PC-3 (cell line): ENCODE measurements around the gene TTLL7.

Source experiments
- EZH2 ChIP-seq: fragments of 300-600 bp; sonication (generic); IDR thresholded peaks from one replicate; pipeline ENCODE4 v1.6.1; 2017; ENCODE audit warnings: antibody characterized with exemption, mild to moderate bottlenecking, low read length; ENCODE audit not compliant: unreplicated experiment
- TF ChIP-seq, protein P1 (sequence below): fragments of 300-600 bp; sonication (generic); conservative IDR thresholded peaks from 2 replicates; pipeline ENCODE4 v1.5.1; 2017; ENCODE audit warnings: antibody characterized with exemption, low read depth, mild to moderate bottlenecking, low read length

DNA sequence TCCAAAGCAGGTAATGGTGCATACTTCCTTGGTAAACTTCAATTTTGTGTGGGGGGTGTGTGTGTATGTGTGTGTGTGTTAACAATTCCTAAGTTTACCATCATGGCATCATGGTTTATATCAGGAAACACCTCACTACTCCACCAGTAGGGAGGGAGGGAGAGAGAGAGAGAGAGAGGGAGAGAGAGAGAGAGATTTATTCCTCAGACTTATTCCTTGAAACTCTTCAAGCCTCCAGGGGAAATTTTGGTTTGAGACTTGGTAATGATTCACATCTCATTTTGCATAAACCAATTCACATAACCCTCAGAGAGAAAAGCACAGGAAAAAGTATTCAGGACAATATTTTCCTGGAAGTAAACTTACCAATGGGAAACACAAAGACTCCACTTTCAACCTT is 115.0 kb downstream of the TTLL7 start:
- TF ChIP-seq, protein P1, sequence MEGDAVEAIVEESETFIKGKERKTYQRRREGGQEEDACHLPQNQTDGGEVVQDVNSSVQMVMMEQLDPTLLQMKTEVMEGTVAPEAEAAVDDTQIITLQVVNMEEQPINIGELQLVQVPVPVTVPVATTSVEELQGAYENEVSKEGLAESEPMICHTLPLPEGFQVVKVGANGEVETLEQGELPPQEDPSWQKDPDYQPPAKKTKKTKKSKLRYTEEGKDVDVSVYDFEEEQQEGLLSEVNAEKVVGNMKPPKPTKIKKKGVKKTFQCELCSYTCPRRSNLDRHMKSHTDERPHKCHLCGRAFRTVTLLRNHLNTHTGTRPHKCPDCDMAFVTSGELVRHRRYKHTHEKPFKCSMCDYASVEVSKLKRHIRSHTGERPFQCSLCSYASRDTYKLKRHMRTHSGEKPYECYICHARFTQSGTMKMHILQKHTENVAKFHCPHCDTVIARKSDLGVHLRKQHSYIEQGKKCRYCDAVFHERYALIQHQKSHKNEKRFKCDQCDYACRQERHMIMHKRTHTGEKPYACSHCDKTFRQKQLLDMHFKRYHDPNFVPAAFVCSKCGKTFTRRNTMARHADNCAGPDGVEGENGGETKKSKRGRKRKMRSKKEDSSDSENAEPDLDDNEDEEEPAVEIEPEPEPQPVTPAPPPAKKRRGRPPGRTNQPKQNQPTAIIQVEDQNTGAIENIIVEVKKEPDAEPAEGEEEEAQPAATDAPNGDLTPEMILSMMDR: no peak
- no peak for TF ChIP-seq EZH2
